Right lobe of liver (tissue), 4 donors: ENCODE results near the gene SH3RF3.

Source experiments
- POLR2A ChIP-seq: fragments of 450-650 bp; IDR thresholded peaks from one replicate; pipeline ENCODE4 v1.6.1; 2017; ENCODE audit warnings: antibody characterized with exemption, mild to moderate bottlenecking
- TF ChIP-seq, protein P1 (sequence below), 4 donors: fragments of 200-600 bp in 3 of 4; fragments of 450-650 bp in 1 of 4; IDR thresholded peaks; one replicate each; pipeline versions ENCODE4 v1.5.1 to v1.8.0; 2016 to 2022; ENCODE audit warnings: antibody characterized with exemption in 4 of 4, mild to moderate bottlenecking in 2 of 4
- donor health status: DM: no; HTN: no; CAD: no.
- donor health status: DM: no; HTN: no; CAD: no.
- donor health status: DM: no; HTN: yes; CAD: no.

DNA sequence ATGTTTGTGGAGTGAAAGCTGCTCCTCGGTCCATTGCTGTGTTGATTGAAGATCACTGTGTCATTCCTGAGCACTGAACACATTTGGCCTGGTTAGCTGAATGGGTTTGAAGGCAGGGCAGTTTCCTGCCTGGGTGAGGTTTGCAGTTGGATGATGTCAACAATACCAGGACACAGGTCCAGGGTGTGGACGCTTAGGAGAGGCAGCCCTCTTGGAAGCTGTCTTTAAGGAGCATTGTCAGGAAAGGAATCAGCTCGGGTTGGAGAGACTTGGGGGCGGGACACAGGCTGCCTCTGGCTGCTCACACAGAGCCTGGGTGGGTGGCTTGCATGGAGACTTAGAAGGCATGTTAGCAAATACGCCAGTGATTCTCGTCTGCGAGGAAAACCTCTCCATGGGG, 247.1 kb downstream of the SH3RF3 start:
- TF ChIP-seq, protein P1, sequence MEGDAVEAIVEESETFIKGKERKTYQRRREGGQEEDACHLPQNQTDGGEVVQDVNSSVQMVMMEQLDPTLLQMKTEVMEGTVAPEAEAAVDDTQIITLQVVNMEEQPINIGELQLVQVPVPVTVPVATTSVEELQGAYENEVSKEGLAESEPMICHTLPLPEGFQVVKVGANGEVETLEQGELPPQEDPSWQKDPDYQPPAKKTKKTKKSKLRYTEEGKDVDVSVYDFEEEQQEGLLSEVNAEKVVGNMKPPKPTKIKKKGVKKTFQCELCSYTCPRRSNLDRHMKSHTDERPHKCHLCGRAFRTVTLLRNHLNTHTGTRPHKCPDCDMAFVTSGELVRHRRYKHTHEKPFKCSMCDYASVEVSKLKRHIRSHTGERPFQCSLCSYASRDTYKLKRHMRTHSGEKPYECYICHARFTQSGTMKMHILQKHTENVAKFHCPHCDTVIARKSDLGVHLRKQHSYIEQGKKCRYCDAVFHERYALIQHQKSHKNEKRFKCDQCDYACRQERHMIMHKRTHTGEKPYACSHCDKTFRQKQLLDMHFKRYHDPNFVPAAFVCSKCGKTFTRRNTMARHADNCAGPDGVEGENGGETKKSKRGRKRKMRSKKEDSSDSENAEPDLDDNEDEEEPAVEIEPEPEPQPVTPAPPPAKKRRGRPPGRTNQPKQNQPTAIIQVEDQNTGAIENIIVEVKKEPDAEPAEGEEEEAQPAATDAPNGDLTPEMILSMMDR (IDR thresholded peaks at IDR 0.05): no peak
- TF ChIP-seq POLR2A: no peak
